Osteoblast (primary cell): Measurements from ENCODE around the gene FAM151A. TPM values are rescaled to one million over a fixed set of nuclear protein-coding genes. Genes with fewer than 3 reads are reported as not detected.

Experiments
- DNase-seq: peaks from one replicate; pipeline ENCODE4 v3.0.0; 2011; ENCODE audit warnings: low spot score, mixed read lengths; ENCODE audit not compliant: insufficient read length; ENCODE audit errors: missing footprints
- H2AFZ ChIP-seq: 2 replicates; pipeline ENCODE4 v1.6.0; 2011; ENCODE audit warnings: mild to moderate bottlenecking, low read length
- H3K27ac ChIP-seq: 2 replicates; pipeline ENCODE4 v1.5.1; 2011; ENCODE audit warnings: mild to moderate bottlenecking, low read depth, low read length, moderate library complexity
- H3K27me3 ChIP-seq: 2 replicates; pipeline ENCODE4 v1.6.0; 2012; ENCODE audit warnings: mild to moderate bottlenecking, control low read depth, inconsistent platforms, low read length, moderate library complexity; ENCODE audit not compliant: insufficient read depth
- H3K36me3 ChIP-seq: 2 replicates; pipeline ENCODE4 v1.5.1; 2011; ENCODE audit warnings: mild to moderate bottlenecking, low read length, control low read depth, moderate library complexity; ENCODE audit not compliant: insufficient read depth
- H3K4me1 ChIP-seq: 2 replicates; pipeline ENCODE4 v1.5.1; 2011; ENCODE audit warnings: mild to moderate bottlenecking, low read length, control low read depth, moderate library complexity; ENCODE audit not compliant: insufficient read depth
- H3K4me2 ChIP-seq: 2 replicates; pipeline ENCODE4 v1.6.0; 2011; ENCODE audit warnings: mild to moderate bottlenecking, low read length; ENCODE audit not compliant: insufficient read depth
- H3K4me3 ChIP-seq: fragments of 200-600 bp; sonication (generic); 3 replicates; pipeline ENCODE4 v1.5.1; 2012; ENCODE audit warnings: mild to moderate bottlenecking, low read length, inconsistent platforms; ENCODE audit not compliant: insufficient read depth
- H3K79me2 ChIP-seq: 2 replicates; pipeline ENCODE4 v1.6.0; 2012; ENCODE audit warnings: mild to moderate bottlenecking, low read length, control low read depth, inconsistent platforms; ENCODE audit not compliant: insufficient read depth
- H3K9me3 ChIP-seq: 2 replicates; pipeline ENCODE4 v1.5.1; 2011; ENCODE audit warnings: low read depth, low read length, control low read depth
- H4K20me1 ChIP-seq: 2 replicates; pipeline ENCODE4 v1.6.0; 2012; ENCODE audit warnings: mild to moderate bottlenecking, low read length, control low read depth; ENCODE audit not compliant: insufficient read depth
- CTCF ChIP-seq: IDR thresholded peaks from 2 replicates; pipeline ENCODE4 v1.5.1; 2011; ENCODE audit warnings: mild to moderate bottlenecking, low read depth, low read length, moderate library complexity; ENCODE audit errors: extremely low read depth
- total RNA-seq: library from RNA; depleted of rRNA; stranded (reverse); fragments of >200 nt; gene quantifications from 2 replicates; pipeline ENCODE4 v1.2.3, GENCODE V29; 2012

FAM151A gene
- total RNA-seq, 1 donor: not detected

- TF ChIP-seq CTCF: no peak
- no peak overlapping the region for H3K4me3 ChIP-seq
- H3K36me3 ChIP-seq: no peaks in the 10 kb centered on the region
- no peaks in the 10 kb centered on the region for H3K9me3 ChIP-seq
- H2AFZ ChIP-seq: no peak overlapping the region
- H4K20me1 ChIP-seq: no peaks in the 10 kb centered on the region
- H3K4me1 ChIP-seq: peaks cover 4% of the 10 kb centered on the region
- H3K27me3 ChIP-seq: peaks cover 17% of the 10 kb centered on the region
- no peak overlapping the region for H3K4me2 ChIP-seq
- no peaks in the 10 kb centered on the region for H3K79me2 ChIP-seq
- no peak overlapping the region for H3K27ac ChIP-seq
- DNase-seq: no peak
Measured at GRCh38 chr1:54650417-54650816, 27.1 kb upstream of the FAM151A start.

GRCh38 chr1:54649921-54650320, 26.6 kb upstream of the FAM151A start:
- Histone ChIP-seq H3K27ac (no peak overlapping the region), H3K9me3 (no peaks in the 10 kb centered on the region), H4K20me1 (no peaks in the 10 kb centered on the region), H3K36me3 (no peaks in the 10 kb centered on the region), H2AFZ (no peak overlapping the region), H3K27me3 (peaks cover 17% of the 10 kb centered on the region), H3K4me3 (no peak overlapping the region), H3K79me2 (no peaks in the 10 kb centered on the region), H3K4me1 (peaks cover 4% of the 10 kb centered on the region), H3K4me2 (no peak overlapping the region)
- no peak for DNase-seq
- no peak for TF ChIP-seq CTCF

- DNase-seq: peak; percentile 27
- no peaks in the 10 kb centered on the region for H3K36me3 ChIP-seq
- H3K9me3 ChIP-seq: no peaks in the 10 kb centered on the region
- no peak overlapping the region for H3K4me3 ChIP-seq
- H3K4me1 ChIP-seq: peaks cover 4% of the 10 kb centered on the region
- H3K27me3 ChIP-seq: peaks cover 17% of the 10 kb centered on the region
- no peak overlapping the region for H3K4me2 ChIP-seq
- H3K27ac ChIP-seq: no peak overlapping the region
- H3K79me2 ChIP-seq: no peaks in the 10 kb centered on the region
- TF ChIP-seq CTCF: no peak
- H4K20me1 ChIP-seq: no peaks in the 10 kb centered on the region
- H2AFZ ChIP-seq: no peak overlapping the region
Measured at GRCh38 chr1:54649130-54649898, 26.0 kb upstream of the FAM151A start.

GRCh38 chr1:54645806-54646676, 22.7 kb upstream of the FAM151A start:
- peaks cover 19% of the 10 kb centered on the region for H3K27me3 ChIP-seq
- no peak overlapping the region for H3K4me2 ChIP-seq
- no peaks in the 10 kb centered on the region for H4K20me1 ChIP-seq
- H3K4me3 ChIP-seq: no peak overlapping the region
- no peak overlapping the region for H2AFZ ChIP-seq
- TF ChIP-seq CTCF: no peak
- H3K27ac ChIP-seq: no peak overlapping the region
- H3K9me3 ChIP-seq: peaks cover 5% of the 10 kb centered on the region
- no peaks in the 10 kb centered on the region for H3K36me3 ChIP-seq
- H3K4me1 ChIP-seq: peaks cover 4% of the 10 kb centered on the region
- no peaks in the 10 kb centered on the region for H3K79me2 ChIP-seq
- DNase-seq: no peak
